ENCODE measurements around the gene CSTF3.

DNA sequence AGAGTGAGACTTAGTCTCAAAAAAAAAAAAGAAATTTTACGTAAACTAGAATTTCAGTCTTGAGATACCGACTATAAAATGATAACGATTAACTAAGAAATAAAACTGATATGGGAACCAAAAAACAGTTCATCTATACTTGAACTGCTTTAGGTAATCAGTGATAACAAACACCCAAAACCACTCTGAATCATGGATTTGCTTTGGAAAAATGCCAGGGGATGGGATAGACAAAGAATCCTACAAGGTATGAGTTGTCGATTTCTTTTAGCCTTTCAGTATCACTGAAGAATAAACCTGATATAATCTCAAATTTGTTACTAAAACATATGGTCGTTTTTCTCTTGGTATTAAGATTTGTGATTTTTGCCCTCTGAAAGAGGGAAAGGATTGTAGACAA lies 13.7 kb downstream of the CSTF3 start:
- TF ChIP-seq, protein P1, sequence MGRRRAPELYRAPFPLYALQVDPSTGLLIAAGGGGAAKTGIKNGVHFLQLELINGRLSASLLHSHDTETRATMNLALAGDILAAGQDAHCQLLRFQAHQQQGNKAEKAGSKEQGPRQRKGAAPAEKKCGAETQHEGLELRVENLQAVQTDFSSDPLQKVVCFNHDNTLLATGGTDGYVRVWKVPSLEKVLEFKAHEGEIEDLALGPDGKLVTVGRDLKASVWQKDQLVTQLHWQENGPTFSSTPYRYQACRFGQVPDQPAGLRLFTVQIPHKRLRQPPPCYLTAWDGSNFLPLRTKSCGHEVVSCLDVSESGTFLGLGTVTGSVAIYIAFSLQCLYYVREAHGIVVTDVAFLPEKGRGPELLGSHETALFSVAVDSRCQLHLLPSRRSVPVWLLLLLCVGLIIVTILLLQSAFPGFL (CRISPR knock-in tag; IDR thresholded peaks at IDR 0.05): no peak
- TF ChIP-seq ELK1 (CRISPR knock-in tag; IDR thresholded peaks at IDR 0.05) (no peak), MTA2 (IDR thresholded peaks at IDR 0.05; ENCODE audit: low read depth) (no peak), ILK (tag; IDR thresholded peaks at IDR 0.05; ENCODE audit: borderline replicate concordance, low read depth) (no peak), POLR2A (conservative IDR thresholded peaks at IDR 0.05) (no peak), CHD2 (IDR thresholded peaks at IDR 0.05; ENCODE audit: low read depth, low read length) (no peak), DDX20 (tag; IDR thresholded peaks at IDR 0.05; ENCODE audit: low read depth) (no peak), CTCF (IDR thresholded peaks at IDR 0.05 in 2 of 3, conservative IDR thresholded peaks at IDR 0.05 in 1 of 3; ENCODE audit: insufficient read depth in 2 of 3, low read depth in 1 of 3, low read length in 3 of 3) (no peak), ARID2 (IDR thresholded peaks at IDR 0.05) (no peak), SRF (CRISPR knock-in tag; IDR thresholded peaks at IDR 0.05) (no peak), NONO (IDR thresholded peaks at IDR 0.05; ENCODE audit: low read depth in 2 of 2, low read length in 1 of 2) (no peak), ZNF274 (IDR thresholded peaks at IDR 0.05; ENCODE audit: borderline replicate concordance, low read depth, low read length) (no peak)
